Measurements from ENCODE around the gene PRRT4.

PRRT4 gene

GRCh38 chr7:128344431-128344774, 17.1 kb downstream of the PRRT4 start:
- Mint-ChIP-seq H3K4me3 (peak overlapping the region; percentile 88), H3K9me3 (no peaks in the 10 kb centered on the region), H3K36me3 (ENCODE audit: low read depth) (peaks cover 7% of the 10 kb centered on the region), H3K27me3 (ENCODE audit: low read depth, poor library complexity) (peaks cover 12% of the 10 kb centered on the region), H3K27ac (no peak overlapping the region), H3K4me1 (peaks cover 36% of the 10 kb centered on the region)
- TF ChIP-seq CTCF (IDR thresholded peaks at IDR 0.05), result no peak
- DNase-seq, result no peak

GRCh38 chr7:128343554-128344430, 17.7 kb downstream of the PRRT4 start, which contains the start of gene RBM28:
Gene RBM28, minus strand, starts transcription at chr7:128343908. Its CDS starts 115 bp downstream, at chr7:128343793.
- TF ChIP-seq CTCF (IDR thresholded peaks at IDR 0.05), result no peak
- DNase-seq, result peak; percentile 84
- H3K4me1 Mint-ChIP-seq, result peaks cover 35% of the 10 kb centered on the region
- peak within 1 kb of the TSS; percentile 88 for H3K4me3 Mint-ChIP-seq
- H3K27ac Mint-ChIP-seq, result peak within 1 kb of the TSS; percentile 99
- no peaks in the 10 kb centered on the region for H3K9me3 Mint-ChIP-seq
- peaks cover 9% of the 10 kb centered on the region for H3K36me3 Mint-ChIP-seq (ENCODE audit: low read depth)
- H3K27me3 Mint-ChIP-seq (ENCODE audit: low read depth, poor library complexity), result peaks cover 6% of the 10 kb centered on the region

- no peak overlapping the region for H3K27ac Mint-ChIP-seq
- H3K36me3 Mint-ChIP-seq (ENCODE audit: low read depth), result peaks cover 22% of the 10 kb centered on the region
- peak overlapping the region; percentile 88 for H3K4me3 Mint-ChIP-seq
- peaks cover 25% of the 10 kb centered on the region for H3K4me1 Mint-ChIP-seq
- no peaks in the 10 kb centered on the region for H3K9me3 Mint-ChIP-seq
- TF ChIP-seq CTCF (IDR thresholded peaks at IDR 0.05), result no peak
- no peak for DNase-seq
- no peaks in the 10 kb centered on the region for H3K27me3 Mint-ChIP-seq (ENCODE audit: low read depth, poor library complexity)
Measured at GRCh38 chr7:128341733-128342132, 19.8 kb downstream of the PRRT4 start.

- Mint-ChIP-seq H3K4me3 (no peak overlapping the region), H3K27me3 (ENCODE audit: low read depth, poor library complexity) (no peaks in the 10 kb centered on the region), H3K27ac (no peak overlapping the region), H3K36me3 (ENCODE audit: low read depth) (peaks cover 65% of the 10 kb centered on the region), H3K4me1 (peaks cover 2% of the 10 kb centered on the region), H3K9me3 (no peaks in the 10 kb centered on the region)
- TF ChIP-seq CTCF (IDR thresholded peaks at IDR 0.05), result no peak
- no peak for DNase-seq
Measured at GRCh38 chr7:128335730-128336129, 25.8 kb downstream of the PRRT4 start.

- TF ChIP-seq CTCF (IDR thresholded peaks at IDR 0.05), result no peak
- H3K4me3 Mint-ChIP-seq, result no peak overlapping the region
Measured at GRCh38 chr7:128324368-128324680, 37.2 kb downstream of the PRRT4 start.

More at GRCh38 chr7:128324368-128324680, 37.2 kb downstream of the PRRT4 start:
- H3K4me1 Mint-ChIP-seq, result peaks cover 19% of the 10 kb centered on the region
- H3K27ac Mint-ChIP-seq, result peak overlapping the region; percentile 59
- H3K36me3 Mint-ChIP-seq (ENCODE audit: low read depth), result peaks cover 71% of the 10 kb centered on the region
- no peak for DNase-seq
- H3K9me3 Mint-ChIP-seq, result no peaks in the 10 kb centered on the region
- H3K27me3 Mint-ChIP-seq (ENCODE audit: low read depth, poor library complexity), result no peaks in the 10 kb centered on the region
